Activated naive CD4-positive, alpha-beta T cell treated with anti-CD3 and anti-CD28 coated beads, Interleukin-2, amount 50 U/mL, for 16 hours (primary cell): Measurements from ENCODE around the gene WNT9B.
"Not testable (repeated sequence)": the region's sequence is repeated elsewhere in the genome, so short reads cannot be mapped to it uniquely, and the experiment has no call there.

Source experiments
- DNase-seq: peaks from one replicate; pipeline ENCODE4 v3.0.0-alpha.2; 2020

WNT9B gene

GRCh38 chr17:46822388-46822921 lies 28.9 kb upstream of the WNT9B start:
- peak; percentile 31 for DNase-seq

GRCh38 chr17:46823657-46824056 lies 27.7 kb upstream of the WNT9B start:
- no peak for DNase-seq

GRCh38 chr17:46826116-46826515 lies 25.3 kb upstream of the WNT9B start:
- DNase-seq, result no peak

GRCh38 chr17:46827274-46827673 lies 24.1 kb upstream of the WNT9B start:
- no peak for DNase-seq

GRCh38 chr17:46831573-46832330 lies 19.6 kb upstream of the WNT9B start:
- no peak for DNase-seq

GRCh38 chr17:46832331-46832821 lies 19.0 kb upstream of the WNT9B start:
- no peak for DNase-seq

GRCh38 chr17:46832945-46833839 lies 18.2 kb upstream of the WNT9B start:
- no peak for DNase-seq

GRCh38 chr17:46833840-46834208 lies 17.6 kb upstream of the WNT9B start:
- DNase-seq, result no peak

- no peak for DNase-seq
Measured at GRCh38 chr17:46834846-46835245, 16.5 kb upstream of the WNT9B start.

- no peak for DNase-seq
Measured at GRCh38 chr17:46836500-46836899, 14.9 kb upstream of the WNT9B start.

GRCh38 chr17:46837521-46837920 lies 13.9 kb upstream of the WNT9B start:
- DNase-seq, result no peak

GRCh38 chr17:46839211-46839610 lies 12.2 kb upstream of the WNT9B start:
- no peak for DNase-seq

GRCh38 chr17:46840596-46840995 lies 10.8 kb upstream of the WNT9B start:
- DNase-seq, result not testable (repeated sequence)

- peak; percentile 30 for DNase-seq
Measured at GRCh38 chr17:46841561-46842379, 9.6 kb upstream of the WNT9B start.

- DNase-seq, result no peak
Measured at GRCh38 chr17:46842835-46843234, 8.5 kb upstream of the WNT9B start.

- DNase-seq, result no peak
Measured at GRCh38 chr17:46847204-46848191, 3.9 kb upstream of the WNT9B start.

GRCh38 chr17:46848534-46848933 lies 2.8 kb upstream of the WNT9B start:
- DNase-seq, result no peak

- no peak for DNase-seq
Measured at GRCh38 chr17:46850688-46851028, 725 bp upstream of the WNT9B start.

GRCh38 chr17:46853896-46854444 lies 2.6 kb downstream of the WNT9B start:
- no peak for DNase-seq

- DNase-seq, result no peak
Measured at GRCh38 chr17:46854515-46854914, 3.1 kb downstream of the WNT9B start.

GRCh38 chr17:46854948-46855347 lies 3.6 kb downstream of the WNT9B start:
- no peak for DNase-seq
